ENCODE results near the gene MPO. TPM values are rescaled to one million over a fixed set of nuclear protein-coding genes. Genes with fewer than 3 reads are reported as not detected.
A peak's percentile ranks its signal among the peaks of the same experiment; 100 is the strongest.

Gene MPO
- total and polyA plus RNA-seq, 9 of the 15 experiments (the other 6 are each of a cell fraction or from before 2014, with no cell fraction given): 0.04 to 0.47 (median 0.39) TPM; not detected in 6

DNA sequence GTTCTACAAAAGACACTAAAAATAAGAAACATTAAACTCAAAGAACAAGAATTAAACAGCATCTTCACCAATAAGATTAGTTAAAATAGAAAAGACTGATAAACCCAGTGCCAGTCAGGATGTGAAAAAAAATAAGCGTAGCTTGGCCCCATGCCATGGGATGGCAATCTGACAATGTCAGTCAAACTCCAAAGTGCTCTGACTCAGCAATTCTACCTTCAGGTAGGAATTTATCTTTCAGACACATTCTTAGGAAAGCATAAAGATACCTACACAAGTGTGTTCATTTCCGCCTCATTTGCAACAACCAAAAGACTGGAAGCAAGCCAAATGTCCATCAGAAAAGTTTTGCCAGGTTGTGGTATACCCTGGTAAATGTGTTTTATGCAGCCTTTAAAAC lies 9.1 kb upstream of the MPO start (continued):
- TF ChIP-seq EP300 (IDR thresholded peaks at IDR 0.05; ENCODE audit: low read length) (peak; percentile 74), ETV1 (tag; conservative IDR thresholded peaks at IDR 0.05; ENCODE audit: low read depth) (0 out of 2 replicates have a peak, but pooled peaks have one; percentile 29), SMARCA4 (IDR thresholded peaks at IDR 0.05) (peak; percentile 87), GABPB1 (CRISPR knock-in tag; IDR thresholded peaks at IDR 0.05) (0 out of 2 replicates have a peak, but pooled peaks have one; percentile 19), SOX6 (IDR thresholded peaks at IDR 0.05) (peak; percentile 80), PYGO2 (tag; IDR thresholded peaks at IDR 0.05) (no peak), NCOR1 (IDR thresholded peaks at IDR 0.05) (peak; percentile 59), DDX20 (tag; IDR thresholded peaks at IDR 0.05; ENCODE audit: low read depth) (no peak), HMG20A (CRISPR knock-in tag; conservative IDR thresholded peaks at IDR 0.05) (no peak), ZNF57 (CRISPR knock-in tag; IDR thresholded peaks at IDR 0.05) (no peak), CTBP1 (IDR thresholded peaks at IDR 0.05; ENCODE audit: borderline replicate concordance) (peak; percentile 90)
- TF ChIP-seq, protein P1, sequence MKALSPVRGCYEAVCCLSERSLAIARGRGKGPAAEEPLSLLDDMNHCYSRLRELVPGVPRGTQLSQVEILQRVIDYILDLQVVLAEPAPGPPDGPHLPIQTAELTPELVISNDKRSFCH (CRISPR knock-in tag; IDR thresholded peaks at IDR 0.05): no peak
- TF ChIP-seq, protein P1 (tag; IDR thresholded peaks at IDR 0.05): no peak
- TF ChIP-seq, protein P2, sequence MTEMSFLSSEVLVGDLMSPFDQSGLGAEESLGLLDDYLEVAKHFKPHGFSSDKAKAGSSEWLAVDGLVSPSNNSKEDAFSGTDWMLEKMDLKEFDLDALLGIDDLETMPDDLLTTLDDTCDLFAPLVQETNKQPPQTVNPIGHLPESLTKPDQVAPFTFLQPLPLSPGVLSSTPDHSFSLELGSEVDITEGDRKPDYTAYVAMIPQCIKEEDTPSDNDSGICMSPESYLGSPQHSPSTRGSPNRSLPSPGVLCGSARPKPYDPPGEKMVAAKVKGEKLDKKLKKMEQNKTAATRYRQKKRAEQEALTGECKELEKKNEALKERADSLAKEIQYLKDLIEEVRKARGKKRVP (CRISPR knock-in tag; IDR thresholded peaks at IDR 0.05): no peak
- TF ChIP-seq, protein P3, sequence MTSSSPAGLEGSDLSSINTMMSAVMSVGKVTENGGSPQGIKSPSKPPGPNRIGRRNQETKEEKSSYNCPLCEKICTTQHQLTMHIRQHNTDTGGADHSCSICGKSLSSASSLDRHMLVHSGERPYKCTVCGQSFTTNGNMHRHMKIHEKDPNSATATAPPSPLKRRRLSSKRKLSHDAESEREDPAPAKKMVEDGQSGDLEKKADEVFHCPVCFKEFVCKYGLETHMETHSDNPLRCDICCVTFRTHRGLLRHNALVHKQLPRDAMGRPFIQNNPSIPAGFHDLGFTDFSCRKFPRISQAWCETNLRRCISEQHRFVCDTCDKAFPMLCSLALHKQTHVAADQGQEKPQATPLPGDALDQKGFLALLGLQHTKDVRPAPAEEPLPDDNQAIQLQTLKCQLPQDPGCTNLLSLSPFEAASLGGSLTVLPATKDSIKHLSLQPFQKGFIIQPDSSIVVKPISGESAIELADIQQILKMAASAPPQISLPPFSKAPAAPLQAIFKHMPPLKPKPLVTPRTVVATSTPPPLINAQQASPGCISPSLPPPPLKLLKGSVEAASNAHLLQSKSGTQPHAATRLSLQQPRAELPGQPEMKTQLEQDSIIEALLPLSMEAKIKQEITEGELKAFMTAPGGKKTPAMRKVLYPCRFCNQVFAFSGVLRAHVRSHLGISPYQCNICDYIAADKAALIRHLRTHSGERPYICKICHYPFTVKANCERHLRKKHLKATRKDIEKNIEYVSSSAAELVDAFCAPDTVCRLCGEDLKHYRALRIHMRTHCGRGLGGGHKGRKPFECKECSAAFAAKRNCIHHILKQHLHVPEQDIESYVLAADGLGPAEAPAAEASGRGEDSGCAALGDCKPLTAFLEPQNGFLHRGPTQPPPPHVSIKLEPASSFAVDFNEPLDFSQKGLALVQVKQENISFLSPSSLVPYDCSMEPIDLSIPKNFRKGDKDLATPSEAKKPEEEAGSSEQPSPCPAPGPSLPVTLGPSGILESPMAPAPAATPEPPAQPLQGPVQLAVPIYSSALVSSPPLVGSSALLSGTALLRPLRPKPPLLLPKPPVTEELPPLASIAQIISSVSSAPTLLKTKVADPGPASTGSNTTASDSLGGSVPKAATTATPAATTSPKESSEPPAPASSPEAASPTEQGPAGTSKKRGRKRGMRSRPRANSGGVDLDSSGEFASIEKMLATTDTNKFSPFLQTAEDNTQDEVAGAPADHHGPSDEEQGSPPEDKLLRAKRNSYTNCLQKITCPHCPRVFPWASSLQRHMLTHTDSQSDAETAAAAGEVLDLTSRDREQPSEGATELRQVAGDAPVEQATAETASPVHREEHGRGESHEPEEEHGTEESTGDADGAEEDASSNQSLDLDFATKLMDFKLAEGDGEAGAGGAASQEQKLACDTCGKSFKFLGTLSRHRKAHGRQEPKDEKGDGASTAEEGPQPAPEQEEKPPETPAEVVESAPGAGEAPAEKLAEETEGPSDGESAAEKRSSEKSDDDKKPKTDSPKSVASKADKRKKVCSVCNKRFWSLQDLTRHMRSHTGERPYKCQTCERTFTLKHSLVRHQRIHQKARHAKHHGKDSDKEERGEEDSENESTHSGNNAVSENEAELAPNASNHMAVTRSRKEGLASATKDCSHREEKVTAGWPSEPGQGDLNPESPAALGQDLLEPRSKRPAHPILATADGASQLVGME (CRISPR knock-in tag; IDR thresholded peaks at IDR 0.05): no peak
- TF ChIP-seq, protein P4, sequence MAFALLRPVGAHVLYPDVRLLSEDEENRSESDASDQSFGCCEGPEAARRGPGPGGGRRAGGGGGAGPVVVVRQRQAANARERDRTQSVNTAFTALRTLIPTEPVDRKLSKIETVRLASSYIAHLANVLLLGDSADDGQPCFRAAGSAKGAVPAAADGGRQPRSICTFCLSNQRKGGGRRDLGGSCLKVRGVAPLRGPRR (CRISPR knock-in tag; IDR thresholded peaks at IDR 0.05): no peak
- TF ChIP-seq, protein P5, sequence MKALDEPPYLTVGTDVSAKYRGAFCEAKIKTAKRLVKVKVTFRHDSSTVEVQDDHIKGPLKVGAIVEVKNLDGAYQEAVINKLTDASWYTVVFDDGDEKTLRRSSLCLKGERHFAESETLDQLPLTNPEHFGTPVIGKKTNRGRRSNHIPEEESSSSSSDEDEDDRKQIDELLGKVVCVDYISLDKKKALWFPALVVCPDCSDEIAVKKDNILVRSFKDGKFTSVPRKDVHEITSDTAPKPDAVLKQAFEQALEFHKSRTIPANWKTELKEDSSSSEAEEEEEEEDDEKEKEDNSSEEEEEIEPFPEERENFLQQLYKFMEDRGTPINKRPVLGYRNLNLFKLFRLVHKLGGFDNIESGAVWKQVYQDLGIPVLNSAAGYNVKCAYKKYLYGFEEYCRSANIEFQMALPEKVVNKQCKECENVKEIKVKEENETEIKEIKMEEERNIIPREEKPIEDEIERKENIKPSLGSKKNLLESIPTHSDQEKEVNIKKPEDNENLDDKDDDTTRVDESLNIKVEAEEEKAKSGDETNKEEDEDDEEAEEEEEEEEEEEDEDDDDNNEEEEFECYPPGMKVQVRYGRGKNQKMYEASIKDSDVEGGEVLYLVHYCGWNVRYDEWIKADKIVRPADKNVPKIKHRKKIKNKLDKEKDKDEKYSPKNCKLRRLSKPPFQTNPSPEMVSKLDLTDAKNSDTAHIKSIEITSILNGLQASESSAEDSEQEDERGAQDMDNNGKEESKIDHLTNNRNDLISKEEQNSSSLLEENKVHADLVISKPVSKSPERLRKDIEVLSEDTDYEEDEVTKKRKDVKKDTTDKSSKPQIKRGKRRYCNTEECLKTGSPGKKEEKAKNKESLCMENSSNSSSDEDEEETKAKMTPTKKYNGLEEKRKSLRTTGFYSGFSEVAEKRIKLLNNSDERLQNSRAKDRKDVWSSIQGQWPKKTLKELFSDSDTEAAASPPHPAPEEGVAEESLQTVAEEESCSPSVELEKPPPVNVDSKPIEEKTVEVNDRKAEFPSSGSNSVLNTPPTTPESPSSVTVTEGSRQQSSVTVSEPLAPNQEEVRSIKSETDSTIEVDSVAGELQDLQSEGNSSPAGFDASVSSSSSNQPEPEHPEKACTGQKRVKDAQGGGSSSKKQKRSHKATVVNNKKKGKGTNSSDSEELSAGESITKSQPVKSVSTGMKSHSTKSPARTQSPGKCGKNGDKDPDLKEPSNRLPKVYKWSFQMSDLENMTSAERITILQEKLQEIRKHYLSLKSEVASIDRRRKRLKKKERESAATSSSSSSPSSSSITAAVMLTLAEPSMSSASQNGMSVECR (CRISPR knock-in tag; IDR thresholded peaks at IDR 0.05): no peak
